Esophagus squamous epithelium (tissue), 4 donors: ENCODE data around the gene RBM20.

Experiments used
- POLR2A ChIP-seq, 4 donors: fragments of 450-650 bp; IDR thresholded peaks; one replicate each; pipeline ENCODE4 v1.6.1; 2017; ENCODE audit warnings: antibody characterized with exemption in 4 of 4, mild to moderate bottlenecking in 4 of 4, moderate library complexity in 3 of 4
- TF ChIP-seq, protein P1 (sequence below), 6 experiments: fragments of 450-650 bp in 4 of 6; fragments of 200-600 bp in 2 of 6; sonication (generic) in 2 of 6; IDR thresholded peaks; one replicate each; pipeline ENCODE4 v1.5.1; 2016 to 2019; ENCODE audit warnings: antibody characterized with exemption in 6 of 6, mild to moderate bottlenecking in 4 of 6, moderate library complexity in 4 of 6

DNA sequence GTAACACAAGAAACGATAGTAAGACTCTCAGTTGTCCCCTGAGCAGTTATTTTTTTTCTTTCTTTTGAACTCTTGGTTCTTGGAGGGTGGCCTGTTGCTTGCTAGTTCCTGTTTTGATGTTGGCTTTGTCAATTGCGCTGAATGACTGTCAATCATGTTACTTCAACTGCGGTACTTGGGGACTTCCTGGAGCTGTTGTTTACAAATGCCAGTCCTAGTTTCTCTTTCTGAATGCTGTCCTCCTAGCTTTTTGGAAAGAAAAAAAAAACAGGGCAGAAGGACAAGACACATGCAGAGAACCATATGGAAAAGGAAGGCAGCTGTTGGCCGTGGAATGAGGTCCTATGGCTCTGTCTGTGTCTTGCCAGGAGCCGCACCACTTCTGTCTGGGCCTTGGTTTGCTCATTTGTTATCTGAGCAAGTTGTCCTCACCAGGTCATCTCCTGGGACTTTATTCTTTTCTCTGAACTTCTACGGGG lies 220.6 kb downstream of the RBM20 start:
- TF ChIP-seq, protein P1, sequence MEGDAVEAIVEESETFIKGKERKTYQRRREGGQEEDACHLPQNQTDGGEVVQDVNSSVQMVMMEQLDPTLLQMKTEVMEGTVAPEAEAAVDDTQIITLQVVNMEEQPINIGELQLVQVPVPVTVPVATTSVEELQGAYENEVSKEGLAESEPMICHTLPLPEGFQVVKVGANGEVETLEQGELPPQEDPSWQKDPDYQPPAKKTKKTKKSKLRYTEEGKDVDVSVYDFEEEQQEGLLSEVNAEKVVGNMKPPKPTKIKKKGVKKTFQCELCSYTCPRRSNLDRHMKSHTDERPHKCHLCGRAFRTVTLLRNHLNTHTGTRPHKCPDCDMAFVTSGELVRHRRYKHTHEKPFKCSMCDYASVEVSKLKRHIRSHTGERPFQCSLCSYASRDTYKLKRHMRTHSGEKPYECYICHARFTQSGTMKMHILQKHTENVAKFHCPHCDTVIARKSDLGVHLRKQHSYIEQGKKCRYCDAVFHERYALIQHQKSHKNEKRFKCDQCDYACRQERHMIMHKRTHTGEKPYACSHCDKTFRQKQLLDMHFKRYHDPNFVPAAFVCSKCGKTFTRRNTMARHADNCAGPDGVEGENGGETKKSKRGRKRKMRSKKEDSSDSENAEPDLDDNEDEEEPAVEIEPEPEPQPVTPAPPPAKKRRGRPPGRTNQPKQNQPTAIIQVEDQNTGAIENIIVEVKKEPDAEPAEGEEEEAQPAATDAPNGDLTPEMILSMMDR (IDR thresholded peaks at IDR 0.05) = no peak
- TF ChIP-seq POLR2A (IDR thresholded peaks at IDR 0.05) = peak in 1 of 4 donors; percentile 38
